GM04503 (cell line): ENCODE measurements around the gene RXFP2.

Source experiments
- DNase-seq: peaks from one replicate; pipeline ENCODE4 v3.0.0-alpha.2; 2012; ENCODE audit warnings: low read depth

Gene RXFP2

DNA sequence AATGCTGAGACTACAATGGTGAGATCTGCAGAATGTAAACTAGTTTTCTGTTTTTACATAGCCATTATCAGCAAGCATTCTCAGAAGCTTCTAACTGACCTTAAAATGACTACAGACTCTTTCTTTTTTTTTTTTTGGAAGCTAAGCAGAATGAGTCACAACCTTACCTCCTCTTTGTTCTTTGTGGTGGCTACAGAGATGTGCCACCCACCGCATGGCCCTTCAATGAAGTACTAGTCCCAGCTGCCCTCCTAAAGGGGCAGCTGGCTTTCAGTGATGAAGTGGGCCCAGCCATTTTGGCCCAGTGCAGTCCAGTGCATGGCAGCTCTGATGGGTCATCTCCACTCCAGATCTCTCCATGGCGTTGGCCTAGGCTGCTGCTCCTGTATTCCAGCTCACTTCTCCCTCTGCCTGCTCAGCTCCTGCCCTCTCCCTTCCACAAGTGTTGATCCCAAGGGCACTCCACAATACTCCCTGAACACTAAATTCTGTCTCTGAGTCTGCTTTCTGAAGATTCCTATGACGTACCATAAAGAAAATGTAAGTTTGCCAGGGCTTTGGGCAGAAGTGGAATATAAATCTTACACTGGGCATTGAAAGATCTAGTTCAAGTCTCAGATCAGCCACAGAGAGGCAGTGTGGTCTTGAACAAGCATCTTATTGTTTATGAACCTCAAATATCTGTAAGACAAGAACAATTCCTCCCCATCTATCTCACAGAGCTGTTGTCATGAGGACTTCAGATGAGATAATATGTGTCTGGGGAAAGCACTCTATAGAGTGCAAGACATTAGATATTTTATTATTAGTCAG, 85.6 kb downstream of the RXFP2 start:
- DNase-seq, result peak; percentile 19

DNA sequence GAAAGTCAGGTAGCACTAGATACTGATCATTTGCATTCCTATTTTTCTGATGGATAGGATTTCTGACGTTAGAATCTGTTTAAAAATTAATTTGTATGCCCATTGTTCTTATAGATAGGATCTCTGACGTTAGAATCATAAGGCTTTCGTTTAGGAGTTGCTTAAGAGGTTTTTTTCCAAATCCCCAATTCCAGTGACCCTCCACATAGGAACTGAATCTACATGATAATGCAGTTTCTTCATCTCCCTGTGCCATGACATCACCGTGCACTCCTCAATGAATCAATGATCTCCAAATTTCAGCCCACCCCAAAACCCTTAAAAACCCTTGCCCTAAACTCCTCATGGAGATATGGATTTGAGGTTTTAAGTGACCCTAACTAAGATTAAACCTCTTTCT, 87.2 kb downstream of the RXFP2 start:
- no peak for DNase-seq

DNA sequence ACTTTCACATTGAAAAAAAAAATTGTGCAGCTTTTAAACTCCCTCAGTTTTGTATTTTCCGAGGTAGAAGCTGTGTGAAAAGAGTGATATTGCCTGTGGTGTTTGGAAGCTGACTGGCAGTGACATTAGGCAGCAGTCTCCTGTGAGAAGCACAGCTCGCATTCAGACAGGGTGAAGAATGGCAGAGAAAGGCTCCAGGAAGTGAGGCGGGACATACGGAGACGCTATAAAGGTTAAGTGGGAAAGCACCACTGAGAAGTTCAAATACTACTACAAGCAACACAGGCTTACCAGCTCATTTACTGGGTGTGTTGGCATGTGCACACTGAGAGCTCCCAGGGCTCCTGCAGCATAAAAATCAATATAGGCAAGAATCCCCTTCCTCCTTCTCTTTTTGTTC, 88.4 kb downstream of the RXFP2 start:
- DNase-seq, result no peak

DNA sequence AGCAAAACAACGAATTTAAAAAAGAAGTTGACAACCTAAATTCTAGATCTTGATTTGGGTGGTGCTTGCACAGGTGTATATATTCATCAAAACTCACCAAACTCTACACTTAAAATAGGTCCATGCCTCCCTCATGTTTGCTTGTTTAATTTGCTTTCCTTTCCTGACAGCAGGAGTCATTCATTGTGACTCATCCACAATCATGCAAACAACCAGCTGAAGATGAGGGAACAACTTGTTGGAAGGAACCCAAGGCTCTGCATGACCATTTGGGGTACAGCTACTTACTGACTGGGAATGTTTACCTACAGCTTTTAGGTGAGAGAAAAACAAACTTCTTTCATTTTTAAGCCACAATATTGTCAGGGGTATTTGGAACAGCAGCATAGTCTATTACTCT, 96.6 kb downstream of the RXFP2 start:
- DNase-seq, result peak; percentile 30

DNA sequence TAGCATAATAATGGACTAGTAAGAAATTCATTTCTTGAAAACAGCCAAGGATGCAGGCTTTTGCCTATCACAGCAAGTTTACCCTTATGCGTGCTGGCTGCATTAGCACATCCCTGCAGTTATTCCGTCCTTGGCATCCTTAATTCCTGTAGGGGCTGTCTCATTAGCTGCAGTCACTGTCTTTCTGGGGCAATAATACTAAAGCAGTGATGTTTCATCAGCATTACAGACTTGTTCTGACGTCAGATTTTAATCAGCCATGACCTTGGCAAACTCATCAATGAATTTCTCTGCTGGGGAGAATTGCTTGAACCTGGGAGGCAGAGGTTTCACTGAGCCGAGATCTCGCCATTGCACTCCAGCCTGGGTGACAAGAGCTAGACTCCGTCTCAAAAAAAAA, 103.7 kb downstream of the RXFP2 start:
- DNase-seq, result no peak

DNA sequence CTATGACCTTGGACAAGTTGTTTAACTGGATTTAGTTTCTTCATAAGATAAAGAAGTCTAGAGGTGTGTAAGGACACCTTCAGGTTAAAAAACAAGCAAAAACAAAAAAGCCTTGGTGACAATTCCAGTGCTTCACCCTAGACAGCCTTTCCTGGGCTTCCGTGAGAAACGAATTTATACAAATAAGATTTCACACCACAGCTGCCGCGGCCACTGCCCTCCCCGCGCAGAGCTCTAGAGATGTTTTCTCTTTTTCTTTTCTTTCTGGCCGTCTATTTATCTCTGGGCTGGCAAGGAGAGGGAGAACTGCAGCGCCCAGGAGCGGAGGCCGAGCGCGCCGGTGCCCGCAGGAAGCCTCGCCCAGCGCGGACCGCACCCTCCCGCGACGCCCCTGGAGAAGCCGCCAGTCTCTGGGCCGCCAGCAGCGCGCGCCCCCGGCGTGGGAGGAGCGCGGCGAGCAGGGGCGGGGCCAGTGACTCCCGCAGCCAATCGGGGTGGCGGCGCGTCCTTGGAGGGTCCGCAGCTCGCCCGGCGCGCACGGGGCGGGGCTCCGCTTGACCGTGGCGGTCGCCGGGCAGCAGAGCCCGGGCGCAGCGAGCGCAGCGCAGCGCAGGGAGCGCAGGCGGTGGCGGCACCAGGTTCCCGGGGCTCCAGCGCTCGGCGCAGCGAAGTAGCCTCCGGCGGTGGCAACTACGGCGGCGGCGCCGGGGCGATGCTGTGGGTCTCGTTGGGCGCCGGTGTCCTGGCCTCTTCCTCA, 107.0 kb downstream of the RXFP2 start:
- DNase-seq, result peak; percentile 27

DNA sequence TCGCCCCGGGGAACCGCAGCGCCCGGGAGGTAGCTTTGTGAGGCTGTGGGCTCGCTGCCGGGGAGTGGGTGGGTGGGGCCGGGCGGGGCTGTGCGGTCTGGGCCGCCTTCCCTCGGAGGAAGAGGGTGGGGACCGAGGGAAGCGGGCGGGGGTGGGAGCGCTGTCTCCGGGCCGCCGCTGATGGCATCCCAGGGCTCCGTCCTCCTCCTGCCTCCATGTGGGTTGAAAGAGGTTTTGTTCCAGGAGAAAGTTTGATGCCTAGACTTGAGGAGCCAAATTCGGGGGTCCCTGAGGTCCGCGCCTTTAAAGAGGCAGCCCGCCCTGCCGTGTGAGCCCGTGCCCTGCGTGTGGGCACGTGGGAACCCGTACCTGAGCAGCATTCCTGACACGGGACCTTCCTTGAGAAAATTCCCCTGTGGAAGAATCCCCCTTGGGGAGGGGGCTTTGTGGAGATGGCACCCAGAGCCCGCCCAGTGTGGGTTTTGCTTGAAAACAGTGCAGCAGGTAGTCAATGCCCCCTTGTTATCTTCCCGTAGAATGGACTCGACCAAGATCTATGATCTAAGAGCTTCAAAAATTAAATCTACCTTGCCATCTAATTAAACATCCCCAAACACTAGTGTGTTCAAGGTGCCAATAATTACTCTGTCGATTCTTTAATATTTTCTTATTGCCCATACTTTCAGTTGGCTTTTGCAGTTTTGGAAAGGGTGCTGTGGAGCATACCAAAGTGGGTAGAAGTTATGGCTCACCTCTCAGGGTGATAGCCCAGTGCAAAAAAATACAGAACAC, 107.8 kb downstream of the RXFP2 start:
- no peak for DNase-seq

DNA sequence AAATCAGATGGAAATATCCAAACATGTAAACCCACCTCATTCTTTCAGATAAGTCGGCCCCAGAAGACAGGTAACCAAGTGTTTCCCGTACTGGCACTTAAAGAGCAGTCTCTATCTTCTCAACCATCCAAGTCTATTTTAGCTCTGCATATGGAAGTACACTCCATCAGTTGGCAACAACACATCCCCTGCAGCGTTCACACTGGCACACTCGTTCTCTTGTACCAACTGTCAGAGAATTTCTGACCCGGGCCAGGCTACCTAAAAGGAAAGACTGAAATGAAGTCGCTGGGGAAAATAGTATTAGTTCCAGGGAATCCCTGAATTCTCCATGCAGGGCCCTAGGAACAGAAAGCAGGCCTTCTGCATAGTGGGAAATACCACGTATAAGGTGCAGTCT, 109.3 kb downstream of the RXFP2 start:
- no peak for DNase-seq

DNA sequence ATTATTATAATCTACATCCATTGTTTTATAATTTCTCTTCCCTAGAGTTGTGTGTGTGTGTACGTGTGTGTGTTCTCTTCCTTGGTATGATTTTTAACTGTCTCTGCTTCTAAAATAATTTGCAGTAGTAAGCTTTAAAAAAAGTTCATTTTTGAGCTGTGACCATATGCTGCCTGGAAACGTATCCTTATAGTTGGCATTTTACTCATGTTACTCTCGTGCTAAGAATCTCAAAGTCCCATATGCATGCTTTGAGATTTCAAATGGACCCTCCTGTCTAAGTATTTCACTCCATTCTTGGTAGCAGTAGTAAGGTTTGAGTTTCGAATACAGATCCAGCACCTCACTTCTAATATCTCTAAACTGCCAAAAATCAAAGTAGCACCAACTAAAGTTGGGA, 109.9 kb downstream of the RXFP2 start:
- DNase-seq, result no peak

DNA sequence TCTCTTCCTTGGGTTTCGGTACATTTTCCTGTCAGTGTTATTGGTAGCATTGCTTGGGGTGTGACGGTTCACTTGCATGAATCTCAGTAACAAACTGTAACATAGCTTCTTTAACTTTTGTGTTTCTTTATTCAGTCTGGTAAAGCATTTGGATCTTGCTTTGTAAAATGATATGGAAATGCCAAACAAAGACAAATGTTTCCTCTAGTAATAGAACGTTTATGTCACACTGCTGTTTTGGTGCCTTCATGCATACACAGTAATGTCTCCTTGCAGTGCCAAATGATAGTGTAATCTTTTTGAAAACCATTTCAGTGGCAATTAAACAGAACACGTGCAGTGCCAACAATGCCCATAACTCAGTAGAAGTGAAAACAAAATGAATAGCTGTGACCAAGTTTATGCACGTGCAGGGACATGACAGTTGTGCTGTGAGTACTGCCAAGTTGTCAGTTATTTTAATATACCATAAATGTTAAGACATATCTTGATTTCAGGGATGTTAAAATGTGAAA, 110.8 kb downstream of the RXFP2 start:
- no peak for DNase-seq

DNA sequence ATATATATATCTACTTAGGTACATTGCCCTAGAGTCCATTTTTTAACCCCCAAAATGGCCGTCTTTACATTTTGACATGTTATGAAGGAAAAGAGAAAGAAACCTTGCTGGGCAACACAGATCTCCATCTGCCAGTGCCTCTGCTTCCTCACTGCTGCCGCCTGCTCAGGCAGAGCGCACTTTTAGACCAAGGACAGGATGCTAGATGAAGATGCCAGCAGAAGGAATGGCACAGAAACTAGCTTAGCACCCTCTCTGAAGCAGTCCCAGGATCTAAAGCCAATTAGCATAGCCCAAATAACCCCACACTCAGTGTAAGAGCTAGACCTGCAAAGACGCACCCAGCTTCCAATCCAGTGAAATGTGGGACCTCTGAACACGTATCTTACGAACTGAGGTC, 111.9 kb downstream of the RXFP2 start:
- DNase-seq, result no peak
